Motor neuron (in vitro differentiated cells): ENCODE results near the gene AASS. TPM values are rescaled to one million over a fixed set of nuclear protein-coding genes. Genes with fewer than 3 reads are reported as not detected.

Experiments used
- ATAC-seq, 8 experiments: fragments of 200-7000 bp; cut with Tn5 transposase; replicated peaks in 6 of 8; 2 replicates each; pipeline ENCODE4 v1.8.0; 2021; ENCODE audit warnings: mild to moderate bottlenecking in 8 of 8, moderate library complexity in 8 of 8
- H3K27ac ChIP-seq, 2 donors: fragments of 250-450 bp; sonication (Bioruptor Pico); 2 replicates each; pipeline ENCODE4 v1.9.0; 2021; ENCODE audit warnings: antibody characterized with exemption in 2 of 2, mild to moderate bottlenecking in 2 of 2, moderate library complexity in 1 of 2
- H3K4me1 ChIP-seq, 2 donors: fragments of 250-450 bp; sonication (Bioruptor Pico); replicated peaks in 1 of 2; 2 replicates each; pipeline ENCODE4 v1.6.1; 2021; ENCODE audit warnings: antibody characterized with exemption in 2 of 2, mild to moderate bottlenecking in 2 of 2, moderate library complexity in 1 of 2
- H3K4me3 ChIP-seq, 5 donors: fragments of 250-450 bp; sonication (Bioruptor Pico); 2 replicates each; pipeline ENCODE4 v1.9.0; 2021; ENCODE audit warnings: antibody characterized with exemption in 5 of 5, mild to moderate bottlenecking in 5 of 5, moderate library complexity in 4 of 5
- WGBS, 10 experiments: fragments of 450-650 bp; shearing (Covaris generic); methylation state at CpG; one replicate each; pipeline ENCODE4 v1.0.0; 2022; 5-methylcytosine and 5-hydroxymethylcytosine counted together
- in situ Hi-C, 9 experiments: fragments of 400-800 bp; cut with MboI; loops; one replicate each; pipeline ENCODE4 v1.15.0; 2021; ENCODE audit warnings: low sequenced_read_pairs in 9 of 9, low pct_unique_long_range_greater_than_20kb in 2 of 9; ENCODE audit not compliant: unreplicated experiment in 9 of 9
- total RNA-seq, 8 experiments: library from RNA; unstranded; fragments of 300-600 nt; gene quantifications; 2 replicates each; pipeline versions ENCODE4 v1.2.3 to v1.2.4, GENCODE V29; 2022

The AASS gene
- total RNA-seq, 8 experiments from 2014 or later, result 8.7 to 51.8 (median 16.2) TPM

DNA sequence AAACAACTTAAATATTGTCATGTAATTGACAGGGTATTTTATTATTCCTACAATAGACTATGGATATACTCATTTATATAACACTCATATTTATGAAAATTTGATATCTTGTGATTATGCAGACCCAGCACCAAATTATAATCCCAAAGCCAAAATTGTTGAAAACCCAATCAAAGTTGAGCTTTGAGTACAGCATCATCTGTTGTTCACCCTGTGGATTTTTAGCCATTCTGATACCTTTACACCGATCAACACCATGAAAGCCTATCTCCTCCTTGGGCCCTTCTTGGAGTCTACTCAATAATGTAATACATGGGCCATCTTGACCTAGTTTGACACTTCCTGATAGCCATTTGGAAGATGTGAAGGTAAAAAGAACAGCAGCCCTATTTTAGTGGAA, 49.5 kb downstream of the AASS start:
- WGBS, 10 experiments, result 83 to 100% (median 100%) methylated on average over 1 of the region's 1 CpG; no CpG with 5 or more reads in 3 of the 10 experiments
- ATAC-seq, result no peak
- Histone ChIP-seq H3K4me3 (no peak overlapping the region), H3K27ac (no peak overlapping the region), H3K4me1 (no peaks in the 10 kb centered on the region)
- in situ Hi-C loops, result loop anchor here in 1 of 9 experiments (25.0 kb wide), 1 partner anchor 443 kb away; no protein-coding TSS in a partner anchor

DNA sequence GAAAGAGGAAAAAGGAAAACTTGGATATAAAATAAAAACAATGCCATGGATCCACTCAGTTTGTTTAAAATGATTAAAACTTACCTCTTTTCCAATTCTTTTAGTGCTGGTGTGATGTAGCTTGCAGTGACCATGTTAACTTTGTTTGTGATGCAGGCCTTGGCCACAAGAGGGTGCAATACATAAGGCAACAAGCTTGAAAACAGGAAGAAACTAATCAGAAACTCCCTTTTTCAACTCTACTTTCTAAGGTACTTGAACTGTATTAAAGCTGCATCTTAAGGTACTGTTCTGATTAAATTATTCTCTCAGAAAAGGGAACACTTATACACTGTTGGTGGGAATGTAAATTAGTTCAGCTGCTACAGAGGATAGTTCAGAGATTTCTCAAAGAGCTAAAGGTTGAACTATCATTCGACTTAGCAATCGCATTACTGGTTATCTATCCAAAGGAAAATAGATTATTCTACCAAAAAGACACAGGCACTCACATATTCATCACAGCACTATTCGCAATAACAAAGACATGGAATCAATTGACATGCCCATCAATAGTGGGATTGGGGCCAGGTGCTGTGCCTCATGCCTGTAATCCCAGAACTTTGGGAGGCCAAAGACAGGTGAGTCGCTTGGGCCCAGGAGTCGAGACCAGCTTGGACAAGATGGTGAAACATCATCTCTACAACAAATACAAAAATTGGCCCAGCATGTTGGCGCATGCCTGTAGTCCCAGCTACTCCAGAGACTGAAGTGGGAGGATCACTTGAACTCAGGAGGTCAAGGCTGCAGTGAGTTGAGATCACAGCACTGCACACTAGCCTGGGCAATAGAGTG, 50.9 kb downstream of the AASS start:
- in situ Hi-C loops, result loop anchor here in 1 of 9 experiments (25.0 kb wide), 1 partner anchor 444 kb away; no protein-coding TSS in a partner anchor
- H3K4me3 ChIP-seq, result no peak overlapping the region
- ATAC-seq, result peak in 4 of 8 experiments; percentile 22 to 71 (median 62)
- no peak overlapping the region for H3K27ac ChIP-seq
- no peaks in the 10 kb centered on the region for H3K4me1 ChIP-seq
- WGBS, 10 experiments, result 71 to 100% (median 89%) methylated on average over 1 to 6 of the region's 6 CpGs

DNA sequence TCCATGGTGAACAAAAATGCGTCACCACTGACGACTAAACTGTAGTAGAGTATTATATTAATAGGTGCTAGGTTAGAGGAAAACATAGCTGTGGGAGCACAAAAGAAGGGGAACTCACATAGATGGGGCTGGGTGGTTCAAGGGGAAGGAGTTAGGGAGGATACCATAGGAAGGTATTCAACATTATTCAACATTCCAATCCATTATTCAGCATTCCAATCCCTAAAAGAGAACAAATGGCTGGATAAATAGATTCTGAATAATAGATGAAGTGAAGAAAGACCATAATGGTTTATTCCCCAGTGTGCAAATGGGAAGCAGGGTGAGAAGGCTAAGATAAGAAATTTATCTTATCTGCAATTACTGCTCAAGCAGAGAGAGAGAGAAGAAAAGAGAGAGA, 61.4 kb downstream of the AASS start:
- H3K4me3 ChIP-seq, result no peak overlapping the region
- H3K4me1 ChIP-seq, result peaks cover 11% of the 10 kb centered on the region in 2 donors
- WGBS, 10 experiments, result 71 to 100% (median 86%) methylated on average over 1 to 2 of the region's 2 CpGs; no CpG with 5 or more reads in 3 of the 10 experiments
- in situ Hi-C loops, result loop anchor here in 1 of 9 experiments (25.0 kb wide), 1 partner anchor 455 kb away; no protein-coding TSS in a partner anchor
- peak in 4 of 8 experiments; percentile 36 to 70 (median 40) for ATAC-seq
- H3K27ac ChIP-seq, result no peak overlapping the region

DNA sequence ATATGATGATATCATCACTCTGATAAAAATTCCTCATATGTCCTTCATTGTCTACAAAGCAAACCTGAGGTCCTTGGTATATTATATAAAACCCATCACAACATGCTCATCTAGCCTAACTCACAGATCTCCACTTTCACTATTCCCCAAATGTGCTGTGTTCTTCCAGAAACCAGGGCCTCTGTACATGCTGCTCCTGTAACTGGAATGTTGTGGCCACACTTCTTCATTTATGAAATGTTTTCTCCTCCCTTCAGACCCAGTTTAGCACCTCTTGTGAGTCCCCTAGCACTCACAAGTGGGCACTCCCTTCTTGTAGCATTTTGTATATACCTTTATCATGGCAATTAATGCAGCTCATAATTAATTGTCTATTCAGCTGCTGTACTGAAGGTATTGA, 61.9 kb downstream of the AASS start:
- no peak overlapping the region for H3K27ac ChIP-seq
- in situ Hi-C loops, result loop anchor here in 1 of 9 experiments (25.0 kb wide), 1 partner anchor 455 kb away; no protein-coding TSS in a partner anchor

DNA sequence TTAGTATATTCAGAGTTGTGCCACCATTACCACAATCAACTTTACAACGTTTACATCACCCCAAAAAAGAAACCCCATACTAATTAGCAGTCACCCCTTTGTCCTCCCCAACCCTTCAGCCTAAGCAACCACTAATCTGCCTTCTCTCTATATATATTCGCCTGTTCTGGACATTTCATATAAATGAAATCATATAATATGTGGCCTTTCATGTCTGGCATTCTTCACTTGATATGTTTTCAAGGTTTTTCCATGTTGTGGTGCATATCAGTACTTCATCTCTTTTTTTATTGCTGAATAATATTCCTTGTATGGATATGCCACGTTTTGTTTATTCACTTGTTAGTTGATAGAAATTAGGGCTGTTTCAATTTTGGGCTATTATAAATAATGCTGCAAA, 70.4 kb downstream of the AASS start:
- H3K27ac ChIP-seq, result no peak overlapping the region
- no peak overlapping the region for H3K4me3 ChIP-seq
- ATAC-seq, result no peak
- 36 to 92% (median 75%) methylated on average over 1 to 3 of the region's 3 CpGs for WGBS, 10 experiments
- in situ Hi-C loops, result no loop called here
- no peaks in the 10 kb centered on the region for H3K4me1 ChIP-seq

More for the DNA sequence above, 61.9 kb downstream of the AASS start:
- Histone ChIP-seq H3K4me1 (peaks cover 11% of the 10 kb centered on the region in 2 donors), H3K4me3 (no peak overlapping the region)
- ATAC-seq, result no peak

DNA sequence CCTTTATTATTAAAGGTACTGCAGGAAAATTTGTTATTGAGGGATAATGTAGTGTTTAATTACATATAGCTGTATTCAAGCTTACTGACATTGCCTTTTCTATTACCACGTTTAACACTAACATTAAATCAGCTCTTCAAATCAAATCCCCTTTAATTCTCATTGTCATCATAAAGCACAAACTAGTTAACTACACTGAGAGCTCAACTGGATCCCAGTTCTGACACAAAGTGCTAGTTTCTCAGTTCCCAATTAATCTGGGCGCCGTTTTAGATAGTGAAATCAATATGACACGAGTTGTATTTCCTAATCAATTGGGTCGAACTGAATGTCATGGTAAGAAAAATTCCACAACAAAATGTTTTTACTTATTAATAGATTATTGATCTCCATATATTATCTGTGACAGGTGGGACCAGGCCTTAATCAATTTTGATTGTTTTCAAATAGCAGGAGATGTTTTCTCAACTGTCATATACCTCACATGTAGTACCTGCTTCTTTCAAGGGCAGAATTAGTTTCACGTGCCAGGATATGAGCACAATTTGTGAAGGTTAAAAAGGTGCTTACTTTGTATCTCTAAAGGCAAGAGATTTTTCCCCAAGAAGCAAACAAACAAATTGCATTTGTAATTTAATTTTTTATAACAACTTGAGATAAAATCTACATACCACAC, 71.0 kb downstream of the AASS start:
- Histone ChIP-seq H3K4me3 (no peak overlapping the region), H3K27ac (no peak overlapping the region), H3K4me1 (no peaks in the 10 kb centered on the region)
- no peak for ATAC-seq
- WGBS, 10 experiments, result 58 to 100% (median 95%) methylated on average over 1 to 6 of the region's 6 CpGs; no CpG with 5 or more reads in 1 of the 10 experiments
- in situ Hi-C loops, result no loop called here

DNA sequence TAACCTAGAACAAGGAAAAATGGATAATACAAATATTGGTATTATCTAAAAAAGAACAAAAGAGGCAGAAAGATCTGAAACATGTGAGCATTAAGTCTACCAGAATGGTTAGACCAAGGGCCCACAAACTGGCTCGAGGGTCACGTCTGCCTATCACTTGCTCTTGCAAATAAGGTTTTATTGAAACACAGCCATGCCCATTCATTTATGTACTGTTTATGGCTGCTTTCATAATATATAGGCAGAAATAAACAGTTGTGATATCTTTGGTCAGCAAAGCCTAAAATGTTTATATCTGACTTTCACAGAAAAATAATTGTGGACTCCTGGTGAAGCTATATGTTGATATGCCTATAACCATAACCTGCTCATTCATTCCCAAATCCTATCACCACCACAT, 71.8 kb downstream of the AASS start:
- in situ Hi-C loops, result no loop called here
- ATAC-seq, result no peak
- Histone ChIP-seq H3K27ac (no peak overlapping the region), H3K4me1 (no peaks in the 10 kb centered on the region), H3K4me3 (no peak overlapping the region)
- WGBS, 10 experiments, result 46 to 100% (median 100%) methylated on average over 1 to 2 of the region's 2 CpGs; no CpG with 5 or more reads in 3 of the 10 experiments

DNA sequence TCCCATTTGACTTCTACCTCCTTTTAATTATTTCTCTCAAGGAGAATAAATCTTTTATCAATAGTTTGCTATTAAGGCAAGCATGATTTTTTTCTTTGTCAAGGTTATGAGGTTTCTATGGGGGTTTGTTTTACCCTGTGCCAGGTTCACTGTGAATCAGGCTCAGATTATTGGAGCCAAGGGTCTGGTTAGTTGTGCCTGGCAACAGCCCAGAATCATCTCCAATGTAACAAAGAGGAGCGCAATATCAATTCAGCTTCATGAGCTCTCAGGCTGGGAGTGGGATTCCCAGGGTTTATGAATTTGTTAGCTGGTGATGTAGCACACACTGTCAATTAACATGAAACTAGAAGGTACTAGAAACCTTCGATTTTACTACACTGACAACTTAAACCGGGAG, 73.2 kb downstream of the AASS start:
- Histone ChIP-seq H3K4me1 (no peaks in the 10 kb centered on the region), H3K4me3 (no peak overlapping the region), H3K27ac (no peak overlapping the region)
- 52 to 100% (median 89%) methylated on average over 1 to 3 of the region's 3 CpGs; no CpG with 5 or more reads in 3 of the 10 experiments for WGBS, 10 experiments
- peak in 1 of 8 experiments; percentile 73 for ATAC-seq
- in situ Hi-C loops, result no loop called here

DNA sequence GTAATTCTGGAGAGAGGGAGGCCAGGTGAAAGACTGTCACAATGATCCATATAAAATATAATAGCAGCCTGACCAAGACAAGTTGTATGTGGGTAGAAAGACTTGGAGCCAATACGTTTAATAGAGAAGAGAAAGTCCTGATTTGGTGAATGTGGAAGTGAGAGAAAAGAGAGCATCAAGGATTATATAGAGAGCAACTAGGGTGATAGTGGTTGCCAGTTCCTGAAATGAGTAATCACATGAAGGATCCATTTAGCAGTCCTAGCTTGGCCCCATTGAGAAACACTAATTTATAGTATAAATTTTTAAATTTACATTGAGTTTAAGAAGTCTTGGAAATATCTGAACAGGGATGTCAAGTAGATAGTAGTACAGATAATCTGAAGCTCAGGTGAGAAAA, 74.0 kb downstream of the AASS start:
- WGBS, 10 experiments, result 8 to 100% (median 80%) methylated on average over 1 of the region's 1 CpG; no CpG with 5 or more reads in 1 of the 10 experiments
- H3K27ac ChIP-seq, result no peak overlapping the region
- in situ Hi-C loops, result no loop called here
- H3K4me3 ChIP-seq, result no peak overlapping the region
- ATAC-seq, result no peak
- H3K4me1 ChIP-seq, result no peaks in the 10 kb centered on the region

DNA sequence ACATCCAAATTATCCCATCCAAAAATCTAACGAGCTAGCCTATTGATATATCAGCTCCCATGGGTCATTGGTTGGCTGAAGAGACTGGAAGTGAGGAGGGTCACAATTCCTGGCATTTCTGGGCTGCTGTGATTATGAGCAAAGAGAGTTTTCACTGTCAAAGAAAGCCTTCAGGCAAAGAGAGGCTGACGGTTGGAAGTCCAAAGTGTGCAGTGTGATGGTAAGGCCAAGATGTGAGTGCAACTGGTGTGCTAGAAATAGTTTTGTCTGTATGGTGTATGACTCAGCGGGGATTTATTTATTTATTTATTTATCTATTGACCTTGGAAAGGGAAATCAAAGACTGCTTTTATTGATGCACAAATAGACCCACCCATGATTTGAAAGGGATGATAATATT, 75.0 kb downstream of the AASS start:
- Histone ChIP-seq H3K4me1 (no peaks in the 10 kb centered on the region), H3K27ac (no peak overlapping the region), H3K4me3 (no peak overlapping the region)
- no peak for ATAC-seq
- 0 to 100% (median 78%) methylated on average over 1 to 3 of the region's 3 CpGs; no CpG with 5 or more reads in 1 of the 10 experiments for WGBS, 10 experiments
- in situ Hi-C loops, result no loop called here

DNA sequence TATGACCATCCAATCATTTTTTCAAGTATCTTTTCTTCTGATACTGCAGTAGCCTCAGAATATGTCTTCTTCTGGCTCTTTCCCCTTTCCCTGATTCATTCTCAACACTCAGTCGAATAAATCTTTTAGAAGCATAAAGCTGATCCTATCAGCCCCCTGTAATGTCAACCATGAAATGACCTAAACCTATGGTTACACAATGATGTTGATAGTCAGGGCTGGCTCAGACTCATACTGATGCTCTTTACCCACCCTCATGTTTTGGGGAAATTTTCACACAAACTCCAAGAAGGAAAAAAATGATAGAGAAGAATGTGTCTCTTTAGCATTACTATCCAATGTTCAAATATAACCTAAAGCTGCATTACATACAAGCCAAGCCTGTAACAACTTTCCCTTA, 76.0 kb downstream of the AASS start:
- in situ Hi-C loops, result no loop called here
- no peaks in the 10 kb centered on the region for H3K4me1 ChIP-seq
- no peak overlapping the region for H3K27ac ChIP-seq
- no peak for ATAC-seq
- H3K4me3 ChIP-seq, result no peak overlapping the region
- WGBS, 10 experiments, result 0 to 100% (median 33%) methylated on average over 1 of the region's 1 CpG; no CpG with 5 or more reads in 4 of the 10 experiments

DNA sequence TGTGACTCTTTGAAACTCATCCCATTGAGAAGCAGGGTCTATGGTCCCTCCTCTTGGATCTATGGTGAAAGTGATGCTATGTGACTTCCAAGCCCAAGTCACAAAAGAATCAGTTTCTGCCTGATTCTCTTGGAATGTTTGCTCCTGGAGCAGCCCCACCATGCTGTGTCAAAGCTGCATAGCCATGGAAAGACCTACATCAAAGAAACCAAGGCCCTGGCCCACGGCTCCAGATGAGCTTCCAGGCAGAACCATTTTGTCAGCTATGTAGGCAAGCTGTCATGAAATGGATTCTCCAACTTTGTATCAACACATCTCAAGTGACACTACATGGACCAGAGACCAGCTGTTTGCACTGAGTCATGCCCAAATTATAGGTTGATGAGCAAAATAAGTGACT, 77.0 kb downstream of the AASS start:
- H3K27ac ChIP-seq, result no peak overlapping the region
- no peak for ATAC-seq
- no peak overlapping the region for H3K4me3 ChIP-seq
- WGBS, 10 experiments, result 0 to 100% methylated on average over 1 of the region's 1 CpG; no CpG with 5 or more reads in 8 of the 10 experiments
- H3K4me1 ChIP-seq, result no peaks in the 10 kb centered on the region
- in situ Hi-C loops, result no loop called here

DNA sequence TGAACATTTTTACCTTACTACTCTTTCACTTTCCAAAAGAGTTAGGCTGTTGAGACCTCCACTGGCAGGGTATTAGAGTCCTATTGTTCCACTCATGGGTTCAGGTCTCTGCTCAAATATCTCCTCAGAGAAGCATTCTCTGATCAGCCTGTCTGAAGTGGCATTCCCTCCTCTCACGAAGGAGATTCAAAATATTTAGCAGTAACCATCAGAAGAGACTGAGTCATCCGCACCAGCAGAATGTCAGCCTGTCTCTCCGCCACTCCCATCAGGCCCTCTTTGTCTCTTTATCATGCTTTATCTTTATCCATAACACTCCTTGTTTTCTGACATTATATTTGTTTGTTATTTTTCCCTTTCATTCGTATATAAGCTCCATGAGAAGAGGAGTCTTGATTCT, 79.1 kb downstream of the AASS start:
- in situ Hi-C loops, result no loop called here
- Histone ChIP-seq H3K4me3 (no peak overlapping the region), H3K4me1 (no peaks in the 10 kb centered on the region), H3K27ac (no peak overlapping the region)
- 19 to 100% (median 70%) methylated on average over 1 to 4 of the region's 4 CpGs for WGBS, 10 experiments
- no peak for ATAC-seq
